HCT116 (cell line): ENCODE data around the gene USP21. TPM values are rescaled to one million over a fixed set of nuclear protein-coding genes. Genes with fewer than 3 reads are reported as not detected.
A peak's percentile ranks its signal among the peaks of the same experiment; 100 is the strongest.

ENCODE experiments used
- ATAC-seq: fragments of 200-7000 bp; cut with Tn5 transposase; 2 replicates; pipeline ENCODE4 v1.9.1; 2020; ENCODE audit warnings: mild to moderate bottlenecking, moderate library complexity
- BruUV-seq: library from RNA; stranded (reverse); fragments of 400-500 nt; replicated peaks from 2 replicates; lab custom pipeline; 2021; lab: Mats Ljungman, UMichigan
- CTCF ChIA-PET: fragments of 300-600 bp; sonication (Branson Sonifier 250); formaldehyde crosslinking; loops from one replicate; lab custom pipeline; 2021; ENCODE audit warnings: antibody characterized with exemption; lab: Charles Lee
- POLR2A ChIA-PET: fragments of 300-600, 350-600 bp; sonication (Branson Sonifier 250); formaldehyde crosslinking; loops from one replicate; lab custom pipeline; 2021; ENCODE audit warnings: antibody characterized with exemption; lab: Charles Lee
- RAD21 ChIA-PET, 2 experiments: fragments of 300-600 bp; sonication (Branson Sonifier 250); formaldehyde crosslinking; loops; one replicate each; lab custom pipeline; 2023; ENCODE audit warnings: low total read pairs in 2 of 2; ENCODE audit not compliant: uncharacterized antibody in 2 of 2, unreplicated experiment in 2 of 2, low non-redundant PET in 1 of 2; lab: Charles Lee
- DNase-seq: peaks from one replicate; pipeline ENCODE4 v3.0.0-alpha.2; 2010; ENCODE audit warnings: low read depth, low spot score
- H2AFZ ChIP-seq: fragments of 200-600 bp; shearing (Covaris generic), sonication (generic); 2 replicates; pipeline ENCODE4 v1.6.1; 2017; ENCODE audit warnings: low read depth, mixed run types, mixed read lengths, antibody characterized with exemption, low read length; ENCODE audit not compliant: poor library complexity, severe bottlenecking
- H3K27ac ChIP-seq: 2 replicates; pipeline ENCODE4 v1.5.1; 2012; ENCODE audit warnings: low read depth, low read length
- H3K27me3 ChIP-seq: fragments of 200-600 bp; sonication (generic); 2 replicates; pipeline ENCODE4 v1.6.1; 2016; ENCODE audit warnings: mixed run types, low read length, mixed read lengths; ENCODE audit not compliant: insufficient read depth
- H3K36me3 ChIP-seq, 2 experiments: fragments of 200-500 bp in 1 of 2; fragments of 200-600 bp in 1 of 2; sonication (Bioruptor generic) in 1 of 2; sonication (generic) in 1 of 2; 2 replicates each; pipeline versions ENCODE4 v1.5.1 to v1.6.1; 2014 to 2016; ENCODE audit warnings: low read length in 2 of 2, inconsistent platforms in 1 of 2, mixed read lengths in 1 of 2, mixed run types in 1 of 2; ENCODE audit not compliant: insufficient read depth in 2 of 2, control insufficient read depth in 1 of 2
- H3K4me1 ChIP-seq, 2 experiments: fragments of 200-600 bp in 1 of 2; sonication (generic) in 1 of 2; 2 replicates each; pipeline versions ENCODE4 v1.5.1 to v1.6.1; 2012 to 2017; ENCODE audit warnings: low read length in 2 of 2, inconsistent platforms in 1 of 2, mild to moderate bottlenecking in 1 of 2, mixed read lengths in 1 of 2, mixed run types in 1 of 2, moderate library complexity in 1 of 2; ENCODE audit not compliant: insufficient read depth in 2 of 2, control insufficient read depth in 1 of 2
- H3K4me2 ChIP-seq: fragments of 200-600 bp; sonication (generic); 2 replicates; pipeline ENCODE4 v1.6.1; 2017; ENCODE audit warnings: mixed run types, low read length, mixed read lengths
- H3K4me3 ChIP-seq, 2 experiments: fragments of 200-600 bp in 1 of 2; sonication (generic) in 1 of 2; replicated peaks in 1 of 2; 2 replicates each; pipeline ENCODE4 v1.5.1; 2011 to 2016; ENCODE audit warnings: low read length in 2 of 2, control low read depth in 1 of 2, low read depth in 1 of 2, mild to moderate bottlenecking in 1 of 2, mixed read lengths in 1 of 2, mixed run types in 1 of 2
- H3K79me2 ChIP-seq: fragments of 200-600 bp; sonication (generic); 2 replicates; pipeline ENCODE4 v1.6.1; 2017; ENCODE audit warnings: mild to moderate bottlenecking, mixed run types, low read length, moderate library complexity, mixed read lengths; ENCODE audit not compliant: insufficient read depth
- H3K9ac ChIP-seq: fragments of 200-600 bp; sonication (generic); 2 replicates; pipeline ENCODE4 v1.6.1; 2016; ENCODE audit warnings: low read length, mixed read lengths
- H3K9me2 ChIP-seq: fragments of 200-600 bp; sonication (generic), shearing (Covaris generic); 2 replicates; pipeline ENCODE4 v1.6.1; 2017; ENCODE audit warnings: mixed run types, mild to moderate bottlenecking, moderate library complexity; ENCODE audit not compliant: insufficient read depth
- H3K9me3 ChIP-seq, 2 experiments: fragments of 200-500 bp in 1 of 2; fragments of 200-600 bp in 1 of 2; sonication (Bioruptor generic) in 1 of 2; sonication (generic) in 1 of 2; 2 replicates each; pipeline ENCODE4 v1.6.1; 2014 to 2017; ENCODE audit warnings: low read length in 2 of 2, mixed read lengths in 2 of 2, inconsistent platforms in 1 of 2, low read depth in 1 of 2, mild to moderate bottlenecking in 1 of 2, mixed run types in 1 of 2, moderate library complexity in 1 of 2; ENCODE audit not compliant: control insufficient read depth in 1 of 2, insufficient read depth in 1 of 2
- H4K20me1 ChIP-seq: fragments of 200-600 bp; sonication (generic), shearing (Covaris generic); 2 replicates; pipeline ENCODE4 v1.6.1; 2017; ENCODE audit warnings: mixed run types, mild to moderate bottlenecking, moderate library complexity; ENCODE audit not compliant: insufficient read depth
- EGR1 ChIP-seq: IDR thresholded peaks from 2 replicates; pipeline ENCODE4 v1.6.1; 2012; ENCODE audit warnings: low read depth
- POLR2A ChIP-seq: IDR thresholded peaks from 2 replicates; pipeline ENCODE4 v1.7.0; 2011; ENCODE audit warnings: borderline replicate concordance; ENCODE audit not compliant: insufficient read depth, insufficient read length; ENCODE audit errors: extremely low read depth
- POLR2AphosphoS5 ChIP-seq: IDR thresholded peaks from 2 replicates; pipeline ENCODE4 v1.6.1; 2011; ENCODE audit warnings: mild to moderate bottlenecking, low read depth, low read length, moderate library complexity
- SIN3A ChIP-seq: IDR thresholded peaks from 2 replicates; pipeline ENCODE4 v1.6.1; 2012; ENCODE audit warnings: low read depth
- SP1 ChIP-seq: IDR thresholded peaks from 2 replicates; pipeline ENCODE4 v1.6.1; 2012; ENCODE audit warnings: low read depth
- SRF ChIP-seq: IDR thresholded peaks from 2 replicates; pipeline ENCODE4 v1.6.1; 2012; ENCODE audit warnings: low read depth
- TCF7L2 ChIP-seq: IDR thresholded peaks from 2 replicates; pipeline ENCODE4 v1.7.0; 2011; ENCODE audit warnings: borderline replicate concordance, inconsistent platforms; ENCODE audit not compliant: insufficient read depth, insufficient read length; ENCODE audit errors: extremely low read depth
- YY1 ChIP-seq: IDR thresholded peaks from 2 replicates; pipeline ENCODE4 v1.6.1; 2011; ENCODE audit warnings: low read length, low read depth, moderate library complexity, mild to moderate bottlenecking; ENCODE audit not compliant: insufficient replicate concordance; ENCODE audit errors: extremely low read depth
- ZBTB33 ChIP-seq: IDR thresholded peaks from 2 replicates; pipeline ENCODE4 v1.6.1; 2011; ENCODE audit warnings: mild to moderate bottlenecking, low read length, moderate library complexity; ENCODE audit not compliant: insufficient replicate concordance; ENCODE audit errors: extremely low read depth
- ZFX ChIP-seq: fragments of 450-650 bp; IDR thresholded peaks from 2 replicates; pipeline ENCODE4 v1.6.1; 2017
- intact Hi-C: fragments of 100-400 bp; cut with micrococcal nuclease; formaldehyde crosslinking; loops from 2 replicates; pipeline ENCODE4 v1.10.0; 2022
- total RNA-seq: library from RNA; stranded (reverse); gene quantifications from one replicate; pipeline ENCODE4 v1.2.1, GENCODE V29; 2021; ENCODE audit not compliant: unreplicated experiment
- TF ChIP-seq, protein P1 (sequence below), 3 experiments: fragments of 200-600 bp in 1 of 3; sonication (generic) in 1 of 3; IDR thresholded peaks in 2 of 3; conservative IDR thresholded peaks in 1 of 3; 2 replicates each; pipeline ENCODE4 v1.5.1; 2012 to 2017; ENCODE audit warnings: low read depth in 2 of 3, low read length in 2 of 3, antibody characterized with exemption in 1 of 3, borderline replicate concordance in 1 of 3, control low read depth in 1 of 3, mild to moderate bottlenecking in 1 of 3, mixed read lengths in 1 of 3, mixed run types in 1 of 3, moderate library complexity in 1 of 3; ENCODE audit not compliant: insufficient read depth in 1 of 3

Gene USP21
- total RNA-seq, 1 experiment from 2014 or later = 22.1 TPM

DNA sequence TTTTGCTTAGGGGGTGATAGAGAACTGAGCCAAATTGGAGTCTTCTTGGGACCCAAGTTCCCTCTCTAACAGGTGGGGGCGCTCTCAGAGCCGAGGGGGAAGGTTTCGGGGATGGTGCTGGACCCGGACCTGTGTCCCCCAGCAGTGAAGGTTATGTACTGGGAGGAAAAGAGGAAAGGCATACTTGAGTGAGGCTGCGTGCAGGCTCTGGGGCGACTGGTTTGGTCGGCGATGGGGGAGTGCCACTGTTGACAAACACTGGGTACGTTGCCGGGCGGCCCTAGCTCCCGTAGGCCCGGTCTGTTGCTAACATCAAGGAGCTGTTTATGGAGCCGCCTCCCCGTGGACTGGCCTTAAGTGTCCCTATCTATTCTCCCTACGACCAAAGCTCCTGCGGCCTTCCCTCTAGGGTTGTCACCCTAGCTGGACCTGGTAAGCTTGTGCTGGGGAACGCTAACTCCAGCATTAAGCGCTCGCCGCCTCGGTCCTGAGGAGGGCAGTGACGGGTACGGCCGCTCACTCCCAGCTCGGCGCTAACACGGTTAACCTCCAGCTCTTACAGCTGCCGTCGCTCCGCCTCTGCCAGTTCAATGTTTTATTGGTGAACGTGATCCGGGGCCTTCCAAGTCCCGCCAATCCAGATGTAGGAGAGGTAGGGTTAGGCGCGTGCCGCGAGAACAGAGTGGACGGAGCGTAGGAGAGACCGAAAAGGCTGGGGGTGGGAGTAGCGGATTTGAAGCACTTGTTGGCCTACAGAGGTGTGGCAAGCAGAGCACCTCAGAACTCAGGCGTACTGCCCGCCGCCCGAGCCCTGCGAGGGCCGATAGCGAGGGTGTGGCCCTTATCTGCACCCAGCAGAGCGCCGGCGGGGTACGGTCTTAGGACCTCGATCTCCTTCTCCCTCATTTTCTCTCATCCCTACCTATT, 6.7 kb downstream of the USP21 start, which contains the start of gene PPOX:
Gene PPOX, plus strand, starts transcription at position 685 of the 927 bp plus-strand sequence. CDS start 422 bp downstream, outside the sequence.
- Histone ChIP-seq H3K9ac (peak within 1 kb of the TSS; percentile 82), H3K79me2 (no peaks in the 10 kb centered on the region; the same call in 1 of the 2 replicates), H3K36me3 (peaks cover 8 to 29% of the 10 kb centered on the region in 2 experiments; a peak in 2 of 4 replicates), H3K4me1 (peaks cover 3 to 31% of the 10 kb centered on the region in 2 experiments; a peak in 3 of 4 replicates), H3K27ac (peak within 1 kb of the TSS; percentile 65), H2AFZ (no peak within 1 kb of the TSS), H3K4me3 (peak within 1 kb of the TSS; percentile 71 to 82), H3K9me2 (no peaks in the 10 kb centered on the region), H3K9me3 (no peaks in the 10 kb centered on the region), H4K20me1 (no peaks in the 10 kb centered on the region), H3K4me2 (peak within 1 kb of the TSS; percentile 87), H3K27me3 (no peaks in the 10 kb centered on the region)
- intact Hi-C loops = no loop called here
- ChIA-PET POLR2A (interaction anchor here (0.7 to 3.1 kb wide), 15 partner anchors 8 to 1465 kb away, joined by 3 to 24 read pairs (median 5); partner anchors contain the start of genes B4GALT3, DEDD, NDUFS2 and NIT1), RAD21 (no interaction called here), CTCF (interaction anchor here (0.8 to 2.8 kb wide), 13 partner anchors 9 to 575 kb away, joined by 3 to 10 read pairs (median 4); partner anchors contain the start of genes B4GALT3, DEDD, NDUFS2 and TOMM40L)
- peak; percentile 98 for DNase-seq
- ATAC-seq = peak; percentile 93
- BruUV-seq = no TSS peak
- TF ChIP-seq SIN3A (no peak), SRF (no peak), TCF7L2 (peak; percentile 82), ZFX (peak; percentile 42; the same call in 1 of the 2 replicates), YY1 (peak; percentile 60), ZBTB33 (peak; percentile 92), POLR2AphosphoS5 (peak; percentile 93), EGR1 (no peak), SP1 (no peak), POLR2A (peak; percentile 43)
- TF ChIP-seq, protein P1, sequence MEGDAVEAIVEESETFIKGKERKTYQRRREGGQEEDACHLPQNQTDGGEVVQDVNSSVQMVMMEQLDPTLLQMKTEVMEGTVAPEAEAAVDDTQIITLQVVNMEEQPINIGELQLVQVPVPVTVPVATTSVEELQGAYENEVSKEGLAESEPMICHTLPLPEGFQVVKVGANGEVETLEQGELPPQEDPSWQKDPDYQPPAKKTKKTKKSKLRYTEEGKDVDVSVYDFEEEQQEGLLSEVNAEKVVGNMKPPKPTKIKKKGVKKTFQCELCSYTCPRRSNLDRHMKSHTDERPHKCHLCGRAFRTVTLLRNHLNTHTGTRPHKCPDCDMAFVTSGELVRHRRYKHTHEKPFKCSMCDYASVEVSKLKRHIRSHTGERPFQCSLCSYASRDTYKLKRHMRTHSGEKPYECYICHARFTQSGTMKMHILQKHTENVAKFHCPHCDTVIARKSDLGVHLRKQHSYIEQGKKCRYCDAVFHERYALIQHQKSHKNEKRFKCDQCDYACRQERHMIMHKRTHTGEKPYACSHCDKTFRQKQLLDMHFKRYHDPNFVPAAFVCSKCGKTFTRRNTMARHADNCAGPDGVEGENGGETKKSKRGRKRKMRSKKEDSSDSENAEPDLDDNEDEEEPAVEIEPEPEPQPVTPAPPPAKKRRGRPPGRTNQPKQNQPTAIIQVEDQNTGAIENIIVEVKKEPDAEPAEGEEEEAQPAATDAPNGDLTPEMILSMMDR (IDR thresholded peaks at IDR 0.05 in 2 of 3, conservative IDR thresholded peaks at IDR 0.05 in 1 of 3; ENCODE audit: borderline replicate concordance in 1 of 3, insufficient read depth in 1 of 3, low read depth in 2 of 3, low read length in 2 of 3) = peak in 2 of 3 experiments; percentile 60 to 61; a peak in 4 of 6 replicates
- TF ChIP-seq, all 23 proteins: peak for 7
